Mucosa of stomach (tissue), 1 donor: ENCODE measurements around the gene ISG20L2.
A peak's percentile ranks its signal among the peaks of the same experiment; 100 is the strongest.
"Not testable (repeated sequence)": the region's sequence is repeated elsewhere in the genome, so short reads cannot be mapped to it uniquely, and the experiment has no call there.

Experiments
- H3K27me3 ChIP-seq: one replicate; pipeline ENCODE4 v1.7.0; 2013; ENCODE audit warnings: mild to moderate bottlenecking, low read length; ENCODE audit not compliant: control insufficient read depth, insufficient read depth
- H3K36me3 ChIP-seq: one replicate; pipeline ENCODE4 v1.7.0; 2013; ENCODE audit warnings: low read length; ENCODE audit not compliant: control insufficient read depth, insufficient read depth
- H3K4me1 ChIP-seq: one replicate; pipeline ENCODE4 v1.7.0; 2013; ENCODE audit warnings: mild to moderate bottlenecking, low read length; ENCODE audit not compliant: control insufficient read depth, insufficient read depth
- H3K4me3 ChIP-seq: one replicate; pipeline ENCODE4 v1.7.0; 2013; ENCODE audit warnings: low read length
- H3K9ac ChIP-seq: one replicate; pipeline ENCODE4 v1.7.0; 2013; ENCODE audit warnings: mild to moderate bottlenecking, low read length, moderate library complexity
- H3K9me3 ChIP-seq: one replicate; pipeline ENCODE4 v1.7.0; 2013; ENCODE audit warnings: mild to moderate bottlenecking, low read length, moderate library complexity; ENCODE audit not compliant: control insufficient read depth
- donor health status: Pancreatic carcinoma.

ISG20L2 gene

DNA sequence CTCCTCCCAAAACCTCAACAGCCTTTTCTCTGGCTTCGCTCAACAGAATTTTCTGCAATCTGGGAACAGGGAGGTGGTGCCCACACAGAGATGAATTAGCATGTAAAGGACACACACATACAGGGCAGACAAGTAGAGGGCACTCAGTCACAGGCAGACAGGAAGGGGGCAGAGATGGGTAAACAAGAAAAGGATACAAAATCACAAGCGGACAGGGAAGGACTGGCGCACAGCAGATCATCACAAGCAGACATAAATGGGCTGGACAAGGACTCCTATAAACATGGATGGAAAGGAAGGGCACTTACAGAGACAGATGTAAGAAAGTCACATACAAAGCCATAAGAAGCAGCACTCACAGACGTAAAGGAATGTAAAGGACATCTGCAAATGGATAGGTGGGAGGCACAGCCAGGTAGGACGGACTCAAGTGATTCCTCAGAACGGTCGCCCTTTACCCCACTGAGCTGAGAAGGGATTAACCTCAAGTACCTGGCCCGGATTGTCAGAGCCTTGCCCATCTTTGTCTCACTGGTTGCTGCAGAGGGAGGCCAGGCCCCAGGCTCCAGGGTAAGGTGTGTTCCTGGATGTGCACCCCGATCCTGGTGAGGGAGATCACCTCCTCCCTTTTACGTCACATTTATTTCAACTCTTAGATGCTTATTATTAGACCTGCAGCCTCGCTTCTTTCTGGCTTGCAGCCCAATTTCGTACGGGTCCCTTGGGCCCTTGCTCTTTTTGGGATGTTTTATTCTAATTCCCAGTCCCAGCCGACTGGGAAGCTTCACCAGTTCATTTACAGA, 37.9 kb upstream of the ISG20L2 start:
- H3K9me3 ChIP-seq: no peaks in the 10 kb centered on the region
- peak overlapping the region; percentile 74 for H3K9ac ChIP-seq
- peaks cover 13% of the 10 kb centered on the region for H3K4me1 ChIP-seq
- H3K27me3 ChIP-seq: no peaks in the 10 kb centered on the region
- no peaks in the 10 kb centered on the region for H3K36me3 ChIP-seq
- H3K4me3 ChIP-seq: peak overlapping the region; percentile 70

DNA sequence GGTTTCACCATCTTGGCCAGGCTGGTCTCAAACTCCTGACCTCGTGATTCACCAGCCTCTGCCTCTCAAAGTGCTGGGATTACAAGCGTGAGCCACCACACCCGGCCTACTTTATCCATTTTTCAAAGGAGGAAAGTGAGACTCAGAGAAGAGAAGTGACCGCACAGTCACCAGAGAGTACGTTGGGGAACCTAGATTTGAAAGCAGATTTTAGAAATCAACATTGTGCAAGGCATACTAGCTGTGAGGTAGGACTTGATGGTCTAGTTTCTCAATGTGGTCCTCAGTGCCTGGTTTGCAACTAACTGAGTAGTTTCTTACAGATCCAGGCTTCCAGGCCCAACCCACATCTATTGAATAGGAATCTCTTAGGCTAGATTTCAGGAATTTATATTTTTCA, 37.1 kb upstream of the ISG20L2 start:
- H3K9ac ChIP-seq: no peak overlapping the region
- H3K4me1 ChIP-seq: peaks cover 13% of the 10 kb centered on the region
- H3K4me3 ChIP-seq: peak overlapping the region; percentile 70
- H3K36me3 ChIP-seq: no peaks in the 10 kb centered on the region
- no peaks in the 10 kb centered on the region for H3K27me3 ChIP-seq
- no peaks in the 10 kb centered on the region for H3K9me3 ChIP-seq

DNA sequence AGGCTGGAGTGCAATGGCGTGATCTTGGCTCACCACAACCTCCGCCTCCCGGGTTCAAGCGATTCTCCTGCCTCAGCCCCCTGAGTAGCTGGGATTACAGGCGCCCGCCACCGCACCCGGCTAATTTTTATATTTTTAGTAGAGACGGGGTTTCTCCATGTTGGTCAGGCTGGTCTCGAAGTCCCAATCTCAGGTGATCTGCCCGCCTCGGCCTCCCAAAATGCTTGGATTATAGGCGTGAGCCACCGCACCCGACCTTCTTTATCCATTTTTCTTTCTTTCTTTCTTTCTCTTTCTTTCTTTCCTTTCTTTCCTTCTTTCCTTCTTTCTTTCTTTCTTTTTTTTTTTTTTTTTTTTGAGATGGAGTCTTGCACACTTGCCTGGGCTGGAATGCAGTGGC, 36.6 kb upstream of the ISG20L2 start:
- H3K36me3 ChIP-seq, H3K4me3 ChIP-seq, H3K9ac ChIP-seq, H3K9me3 ChIP-seq, H3K27me3 ChIP-seq: not testable (repeated sequence)
- H3K4me1 ChIP-seq: peaks cover 13% of the 10 kb centered on the region

GRCh38 chr1:156760796-156761104, 32.2 kb upstream of the ISG20L2 start:
- Histone ChIP-seq H3K4me1 (no peaks in the 10 kb centered on the region), H3K9ac (no peak overlapping the region), H3K27me3 (no peaks in the 10 kb centered on the region), H3K4me3 (no peak overlapping the region), H3K36me3 (no peaks in the 10 kb centered on the region), H3K9me3 (no peaks in the 10 kb centered on the region)

DNA sequence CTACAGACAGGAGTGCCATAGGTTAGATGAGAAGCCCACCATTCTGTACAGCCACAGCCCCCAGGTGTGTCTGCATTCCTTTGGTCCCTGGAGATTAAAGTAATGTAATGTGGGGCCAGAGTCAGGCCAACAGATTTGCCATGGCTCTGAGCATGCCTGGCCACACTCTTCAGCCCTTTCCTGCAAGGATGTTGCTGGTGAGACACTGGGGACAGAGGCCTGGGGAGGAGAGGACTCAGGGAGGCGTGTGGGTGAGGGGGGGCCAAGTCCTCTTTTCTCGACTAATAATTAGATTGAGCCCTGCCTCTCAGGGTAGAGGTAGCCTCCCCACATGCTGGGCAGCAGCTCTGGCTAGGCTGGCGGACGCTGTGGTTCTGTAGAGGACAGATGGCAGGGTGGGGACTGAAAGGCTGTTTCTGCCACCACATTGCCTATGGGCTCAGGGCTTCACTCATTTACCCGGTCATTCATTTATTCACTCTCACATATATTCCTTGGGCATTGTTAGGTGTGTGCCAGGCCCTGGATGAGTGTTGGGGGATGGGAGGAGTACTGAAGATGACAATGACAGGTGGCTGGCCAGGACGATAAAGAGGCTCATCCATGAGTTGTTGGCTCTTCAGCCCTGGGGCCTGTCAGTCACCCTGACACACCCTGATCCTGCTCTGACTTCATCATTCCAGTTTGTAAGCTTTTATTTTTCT, 31.7 kb upstream of the ISG20L2 start:
- Histone ChIP-seq H3K9me3 (no peaks in the 10 kb centered on the region), H3K36me3 (no peaks in the 10 kb centered on the region), H3K4me3 (no peak overlapping the region), H3K27me3 (no peaks in the 10 kb centered on the region), H3K9ac (no peak overlapping the region), H3K4me1 (no peaks in the 10 kb centered on the region)

DNA sequence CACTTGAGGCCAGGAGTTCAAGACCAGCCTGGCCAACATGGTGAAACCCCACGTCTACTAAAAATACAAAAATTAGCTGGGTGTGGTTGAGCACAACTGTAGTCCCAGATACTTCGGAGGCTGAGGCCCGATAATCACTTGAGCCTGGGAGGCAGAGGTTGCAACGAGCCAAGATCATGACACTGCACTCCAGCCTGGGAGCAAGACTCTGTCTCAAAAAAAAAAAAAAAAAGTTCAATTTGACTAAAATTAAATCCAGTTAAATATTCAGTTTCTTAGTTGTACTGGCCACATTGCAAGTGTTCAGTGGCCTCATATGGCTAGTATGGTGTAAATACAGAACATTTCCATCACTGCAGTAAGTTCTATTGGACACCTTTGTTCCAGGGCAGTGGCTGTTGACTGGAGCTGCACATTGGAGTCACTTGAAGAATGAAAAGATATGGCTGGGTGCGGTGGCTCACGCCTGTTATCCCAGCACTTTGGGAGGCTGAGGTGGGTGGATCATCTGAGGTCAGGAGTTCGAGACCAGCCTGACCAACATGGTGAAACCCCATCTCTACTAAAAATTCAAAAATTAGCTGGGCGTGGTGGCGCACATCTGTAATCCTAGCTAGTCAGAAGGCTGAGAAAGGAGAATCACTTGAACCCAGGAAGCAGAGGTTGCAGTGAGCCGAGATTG, 29.1 kb upstream of the ISG20L2 start:
- H3K4me1 ChIP-seq, H3K36me3 ChIP-seq, H3K9me3 ChIP-seq, H3K27me3 ChIP-seq, H3K9ac ChIP-seq, H3K4me3 ChIP-seq: not testable (repeated sequence)

DNA sequence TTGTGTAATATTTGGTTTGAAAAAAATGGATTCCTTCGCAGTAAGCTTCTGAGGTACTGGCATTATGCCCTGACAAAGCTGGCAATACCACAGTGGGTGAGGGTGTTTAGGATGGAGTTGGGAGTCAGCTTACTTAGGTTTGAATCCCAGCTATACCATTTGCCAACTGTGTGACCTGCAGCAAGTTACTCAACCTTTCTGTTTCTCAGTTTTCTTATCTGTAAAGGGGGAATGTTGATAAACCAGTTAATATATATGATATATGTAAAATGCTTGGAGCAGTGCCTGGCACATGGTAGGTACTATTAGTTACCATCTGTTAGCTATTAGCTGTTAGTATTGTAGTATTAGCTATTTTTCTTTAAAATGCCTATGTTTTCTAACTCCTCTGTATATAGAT, 27.8 kb upstream of the ISG20L2 start:
- no peaks in the 10 kb centered on the region for H3K36me3 ChIP-seq
- H3K9ac ChIP-seq: no peak overlapping the region
- no peaks in the 10 kb centered on the region for H3K9me3 ChIP-seq
- H3K27me3 ChIP-seq: no peaks in the 10 kb centered on the region
- H3K4me1 ChIP-seq: no peaks in the 10 kb centered on the region
- no peak overlapping the region for H3K4me3 ChIP-seq

DNA sequence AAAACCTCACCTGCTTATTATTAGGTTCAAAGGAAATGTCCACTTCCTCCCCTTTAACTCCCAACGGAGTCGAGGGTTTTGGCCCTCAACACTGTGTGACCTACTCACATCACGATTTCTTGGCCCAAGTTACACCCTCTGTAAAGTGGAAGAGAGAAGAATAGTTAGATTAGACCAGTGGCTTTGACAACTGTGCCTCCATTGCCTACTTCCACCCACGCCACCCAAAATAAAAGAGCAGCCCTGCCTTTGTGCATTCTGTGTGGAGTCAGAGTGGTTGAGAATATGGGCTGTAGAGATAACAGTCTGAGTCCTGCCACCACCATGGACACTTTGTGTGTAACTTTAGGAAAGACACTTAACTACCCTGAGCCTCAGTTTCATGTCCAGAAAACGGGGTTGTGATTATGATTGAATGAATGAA, 27.0 kb upstream of the ISG20L2 start:
- no peaks in the 10 kb centered on the region for H3K36me3 ChIP-seq
- no peaks in the 10 kb centered on the region for H3K9me3 ChIP-seq
- no peak overlapping the region for H3K9ac ChIP-seq
- no peaks in the 10 kb centered on the region for H3K4me1 ChIP-seq
- no peaks in the 10 kb centered on the region for H3K27me3 ChIP-seq
- no peak overlapping the region for H3K4me3 ChIP-seq

DNA sequence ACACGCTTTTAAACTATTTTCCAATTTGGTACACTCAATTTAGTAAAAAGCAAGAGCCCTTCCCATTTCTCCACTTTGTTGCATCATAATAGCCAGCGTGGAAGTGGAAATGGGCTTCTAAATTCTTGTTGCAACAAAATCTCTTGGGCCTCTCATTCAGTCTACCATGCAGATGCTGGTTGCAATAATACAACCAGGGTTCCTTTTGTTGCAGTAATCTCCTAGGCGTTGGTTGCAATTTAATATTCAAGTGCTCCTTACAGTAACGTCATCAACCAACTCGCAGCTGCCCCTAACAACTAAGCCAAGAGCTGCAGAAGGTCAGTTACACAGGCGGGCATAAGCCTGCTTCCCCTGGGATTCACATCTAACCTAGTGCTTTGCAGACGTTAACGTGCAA, 25.7 kb upstream of the ISG20L2 start:
- Histone ChIP-seq H3K27me3 (no peaks in the 10 kb centered on the region), H3K4me3 (no peak overlapping the region), H3K4me1 (peaks cover 11% of the 10 kb centered on the region), H3K9me3 (no peaks in the 10 kb centered on the region), H3K36me3 (no peaks in the 10 kb centered on the region), H3K9ac (no peak overlapping the region)

- Histone ChIP-seq H3K4me3 (no peak overlapping the region), H3K9ac (no peak overlapping the region), H3K4me1 (peaks cover 24% of the 10 kb centered on the region), H3K9me3 (no peaks in the 10 kb centered on the region), H3K27me3 (no peaks in the 10 kb centered on the region), H3K36me3 (no peaks in the 10 kb centered on the region)
Observed at GRCh38 chr1:156752843-156753482, 24.4 kb upstream of the ISG20L2 start.

DNA sequence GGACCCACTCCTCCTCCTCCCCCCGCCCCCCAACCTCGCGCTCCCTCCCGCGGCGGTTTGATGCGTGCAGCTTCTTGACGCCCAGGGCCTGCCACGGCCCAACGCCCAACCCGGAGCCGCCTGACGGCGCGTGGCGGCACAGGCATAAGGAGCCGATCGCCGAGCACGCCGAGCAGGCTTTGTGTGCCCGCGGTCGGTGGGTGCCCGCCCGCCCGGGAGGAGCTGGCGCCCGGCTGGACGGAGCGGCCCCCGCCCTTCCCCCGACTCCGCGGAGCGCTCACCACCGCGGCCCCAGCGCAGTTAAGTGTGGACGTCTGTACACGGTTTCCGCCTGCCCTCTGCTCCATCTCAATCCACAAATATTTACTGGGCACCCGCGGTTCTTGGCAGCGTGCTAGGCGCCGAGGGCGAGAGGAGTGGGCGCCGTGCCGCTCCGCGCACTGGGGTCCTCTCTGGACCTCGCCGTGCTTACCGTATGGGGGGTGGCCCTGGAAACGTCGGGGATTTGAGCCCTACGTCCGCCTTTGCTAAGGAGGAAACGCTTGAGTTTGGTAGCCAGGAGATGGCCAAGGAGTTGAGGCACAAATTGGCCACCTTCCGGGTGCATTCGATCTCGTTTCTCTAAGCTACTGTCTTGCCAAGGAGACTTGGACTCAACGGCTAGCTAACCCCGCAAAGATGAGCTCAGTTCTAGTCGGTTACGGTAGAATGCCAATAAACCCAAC, 23.4 kb upstream of the ISG20L2 start:
- no peaks in the 10 kb centered on the region for H3K9me3 ChIP-seq
- H3K4me1 ChIP-seq: peaks cover 33% of the 10 kb centered on the region
- H3K9ac ChIP-seq: peak overlapping the region; percentile 93
- no peaks in the 10 kb centered on the region for H3K36me3 ChIP-seq
- peak overlapping the region; percentile 61 for H3K4me3 ChIP-seq
- H3K27me3 ChIP-seq: no peaks in the 10 kb centered on the region
